IPS-18a (cell line): Measurements from ENCODE around the gene DOK5.

Experiments
- H3K27ac ChIP-seq: one replicate; pipeline ENCODE4 v1.5.1; 2013; ENCODE audit warnings: low read length
- H3K27me3 ChIP-seq: one replicate; pipeline ENCODE4 v1.6.1; 2013; ENCODE audit warnings: mild to moderate bottlenecking, low read length; ENCODE audit not compliant: control insufficient read depth, insufficient read depth
- H3K36me3 ChIP-seq: one replicate; pipeline ENCODE4 v1.6.1; 2013; ENCODE audit warnings: low read depth, low read length; ENCODE audit not compliant: control insufficient read depth
- H3K4me1 ChIP-seq: one replicate; pipeline ENCODE4 v1.6.1; 2013; ENCODE audit warnings: low read depth, low read length; ENCODE audit not compliant: control insufficient read depth
- H3K4me3 ChIP-seq: one replicate; pipeline ENCODE4 v1.5.1; 2013; ENCODE audit warnings: low read length
- H3K9ac ChIP-seq: one replicate; pipeline ENCODE4 v1.6.1; 2013; ENCODE audit warnings: mild to moderate bottlenecking, low read length, moderate library complexity
- H3K9me3 ChIP-seq: one replicate; pipeline ENCODE4 v1.6.1; 2013; ENCODE audit warnings: low read depth, low read length; ENCODE audit not compliant: control insufficient read depth

The DOK5 gene

GRCh38 chr20:54642864-54643667 is 167.7 kb downstream of the DOK5 start:
- no peaks in the 10 kb centered on the region for H3K27me3 ChIP-seq
- no peak overlapping the region for H3K9ac ChIP-seq
- H3K27ac ChIP-seq: no peak overlapping the region
- H3K4me1 ChIP-seq: peaks cover 10% of the 10 kb centered on the region
- no peak overlapping the region for H3K4me3 ChIP-seq
- no peaks in the 10 kb centered on the region for H3K36me3 ChIP-seq
- H3K9me3 ChIP-seq: no peaks in the 10 kb centered on the region

- Histone ChIP-seq H3K4me3 (no peak overlapping the region), H3K4me1 (peaks cover 10% of the 10 kb centered on the region), H3K9me3 (no peaks in the 10 kb centered on the region), H3K27ac (no peak overlapping the region), H3K9ac (no peak overlapping the region), H3K27me3 (no peaks in the 10 kb centered on the region), H3K36me3 (no peaks in the 10 kb centered on the region)
These were observed 168.4 kb downstream of the DOK5 start for GRCh38 chr20:54643761-54644160.

- Histone ChIP-seq H3K36me3 (no peaks in the 10 kb centered on the region), H3K9me3 (no peaks in the 10 kb centered on the region), H3K4me3 (no peak overlapping the region), H3K4me1 (peaks cover 5% of the 10 kb centered on the region), H3K9ac (no peak overlapping the region), H3K27ac (no peak overlapping the region), H3K27me3 (no peaks in the 10 kb centered on the region)
These were observed 170.2 kb downstream of the DOK5 start for GRCh38 chr20:54645445-54646155.

DNA sequence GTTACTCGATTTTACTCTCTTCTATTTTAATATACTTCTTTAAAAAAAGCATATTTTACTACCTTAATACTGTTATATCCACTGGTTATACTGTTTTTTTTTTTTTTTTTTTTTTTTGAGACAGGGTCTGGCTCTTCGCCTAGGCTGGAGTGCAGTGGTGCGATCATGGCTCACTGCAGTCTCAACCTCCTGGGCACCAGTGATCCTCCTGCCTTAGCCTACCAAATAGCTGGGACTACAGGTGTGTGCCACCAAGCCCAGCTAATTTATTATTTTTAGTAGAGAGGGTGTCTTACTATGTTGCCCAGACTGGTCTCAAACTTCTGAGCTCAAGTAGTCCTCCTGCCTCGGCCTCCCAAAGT is 170.7 kb downstream of the DOK5 start:
- no peaks in the 10 kb centered on the region for H3K27me3 ChIP-seq
- peaks cover 5% of the 10 kb centered on the region for H3K4me1 ChIP-seq
- no peak overlapping the region for H3K27ac ChIP-seq
- no peak overlapping the region for H3K9ac ChIP-seq
- no peak overlapping the region for H3K4me3 ChIP-seq
- H3K36me3 ChIP-seq: no peaks in the 10 kb centered on the region
- no peaks in the 10 kb centered on the region for H3K9me3 ChIP-seq

- Histone ChIP-seq H3K9ac (no peak overlapping the region), H3K4me3 (no peak overlapping the region), H3K27ac (no peak overlapping the region), H3K4me1 (peaks cover 5% of the 10 kb centered on the region), H3K27me3 (no peaks in the 10 kb centered on the region), H3K9me3 (no peaks in the 10 kb centered on the region), H3K36me3 (no peaks in the 10 kb centered on the region)
These were observed 173.2 kb downstream of the DOK5 start for GRCh38 chr20:54648421-54649142.

DNA sequence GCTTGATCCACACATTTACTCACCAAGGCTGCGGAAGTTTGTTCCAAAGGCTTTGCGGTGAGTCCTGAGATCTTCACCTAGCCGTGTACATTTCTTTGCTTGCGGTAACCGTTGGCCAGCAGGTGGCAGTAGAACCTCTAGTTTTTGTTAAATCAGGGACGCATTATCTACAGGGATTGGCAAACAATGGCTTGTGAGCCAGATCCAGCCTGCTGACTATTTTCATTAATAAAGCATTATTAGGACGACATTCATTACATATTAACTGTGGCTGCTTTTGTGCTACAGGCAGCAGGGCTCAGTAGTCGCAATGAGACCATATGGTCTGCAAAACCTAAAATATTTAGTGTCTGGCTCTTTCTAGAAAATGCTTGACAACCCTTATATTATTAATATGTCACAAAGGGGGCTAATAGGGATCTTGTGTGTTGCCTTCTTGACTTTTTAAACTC is 174.1 kb downstream of the DOK5 start:
- Histone ChIP-seq H3K27ac (no peak overlapping the region), H3K9ac (no peak overlapping the region), H3K4me1 (peaks cover 5% of the 10 kb centered on the region), H3K9me3 (no peaks in the 10 kb centered on the region), H3K36me3 (no peaks in the 10 kb centered on the region), H3K27me3 (no peaks in the 10 kb centered on the region), H3K4me3 (no peak overlapping the region)

DNA sequence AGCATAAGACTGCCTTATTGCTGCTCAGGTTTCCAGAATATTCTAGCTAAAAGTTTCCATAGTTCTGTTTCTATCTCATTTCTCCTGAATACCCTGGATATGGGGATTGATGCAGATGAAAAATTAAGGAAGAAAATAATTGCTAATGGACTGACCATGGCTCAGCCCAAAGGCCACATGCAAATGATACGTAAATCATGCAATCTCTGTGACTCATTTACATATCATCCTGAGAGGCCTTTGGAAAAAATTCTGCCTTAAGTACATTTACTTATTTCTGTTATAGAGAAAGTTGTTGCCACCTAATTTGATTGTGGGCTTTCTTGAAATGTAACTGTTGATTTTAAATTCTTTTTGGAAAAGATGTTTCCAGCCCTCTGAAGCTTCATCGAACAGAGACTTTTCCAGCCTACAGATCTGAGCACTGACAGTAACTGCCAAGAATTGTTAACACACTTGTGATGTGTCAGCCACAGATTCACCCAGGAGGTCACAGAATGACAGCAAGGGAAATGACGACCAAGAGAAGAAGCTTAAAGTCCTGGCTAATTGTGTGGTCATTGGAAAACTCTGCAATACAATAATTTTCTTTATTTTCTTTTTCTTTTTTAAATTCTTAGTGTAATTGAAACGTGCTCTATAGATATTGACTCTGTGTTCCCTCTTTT is 174.8 kb downstream of the DOK5 start:
- Histone ChIP-seq H3K9me3 (no peaks in the 10 kb centered on the region), H3K4me1 (peaks cover 5% of the 10 kb centered on the region), H3K9ac (no peak overlapping the region), H3K4me3 (no peak overlapping the region), H3K36me3 (no peaks in the 10 kb centered on the region), H3K27me3 (no peaks in the 10 kb centered on the region), H3K27ac (no peak overlapping the region)

DNA sequence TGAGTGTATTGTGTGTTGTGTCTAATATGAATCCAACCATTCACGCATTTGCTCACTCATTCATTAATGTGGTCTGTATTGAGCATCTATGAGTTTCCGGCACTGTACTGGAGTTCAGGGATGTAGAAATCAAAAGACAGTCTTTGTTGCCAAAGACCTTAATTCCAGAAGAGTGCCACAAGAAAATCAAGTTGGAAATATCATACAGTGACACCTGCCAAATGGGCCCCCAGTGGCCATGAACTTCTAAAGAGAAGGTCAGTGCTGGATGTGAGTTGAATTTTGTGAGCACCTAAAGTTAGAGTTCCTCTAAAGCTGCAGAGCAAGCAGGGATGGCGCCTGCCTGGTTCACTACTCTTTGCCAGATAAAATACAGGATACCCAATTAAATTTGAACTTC is 175.9 kb downstream of the DOK5 start:
- peaks cover 5% of the 10 kb centered on the region for H3K4me1 ChIP-seq
- no peaks in the 10 kb centered on the region for H3K36me3 ChIP-seq
- H3K4me3 ChIP-seq: no peak overlapping the region
- H3K9ac ChIP-seq: no peak overlapping the region
- no peaks in the 10 kb centered on the region for H3K27me3 ChIP-seq
- H3K27ac ChIP-seq: no peak overlapping the region
- H3K9me3 ChIP-seq: no peaks in the 10 kb centered on the region

GRCh38 chr20:54654450-54654849 is 179.1 kb downstream of the DOK5 start:
- Histone ChIP-seq H3K9ac (no peak overlapping the region), H3K27ac (no peak overlapping the region), H3K36me3 (no peaks in the 10 kb centered on the region), H3K27me3 (no peaks in the 10 kb centered on the region), H3K4me3 (no peak overlapping the region), H3K9me3 (no peaks in the 10 kb centered on the region), H3K4me1 (peaks cover 5% of the 10 kb centered on the region)

DNA sequence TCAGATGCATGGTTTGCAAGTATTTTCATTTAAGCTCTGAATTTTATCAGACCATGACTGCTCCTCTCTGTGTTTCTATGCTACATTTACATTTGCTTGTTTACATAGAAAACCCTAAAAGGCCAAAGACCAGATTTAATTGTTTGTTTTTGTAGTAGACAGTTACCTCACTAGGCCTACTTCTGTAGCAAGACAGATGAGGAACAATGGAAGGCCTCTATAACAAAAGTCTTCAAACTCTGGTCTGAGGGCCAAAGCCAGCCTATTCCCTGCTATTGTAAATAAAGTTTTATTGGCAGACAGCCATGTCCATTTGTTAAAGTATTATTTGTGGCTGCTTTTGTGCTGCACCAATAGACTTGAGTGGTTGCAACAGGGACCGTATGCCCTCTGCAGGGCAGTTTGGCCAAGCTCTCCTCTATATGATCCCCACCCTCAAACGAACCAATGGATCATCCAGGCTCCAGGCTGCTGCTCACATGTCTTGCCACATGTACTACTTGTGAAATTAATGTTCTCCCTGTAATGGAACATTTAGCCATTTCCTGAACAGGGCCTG is 182.0 kb downstream of the DOK5 start:
- no peaks in the 10 kb centered on the region for H3K36me3 ChIP-seq
- H3K4me3 ChIP-seq: no peak overlapping the region
- H3K9me3 ChIP-seq: no peaks in the 10 kb centered on the region

DNA sequence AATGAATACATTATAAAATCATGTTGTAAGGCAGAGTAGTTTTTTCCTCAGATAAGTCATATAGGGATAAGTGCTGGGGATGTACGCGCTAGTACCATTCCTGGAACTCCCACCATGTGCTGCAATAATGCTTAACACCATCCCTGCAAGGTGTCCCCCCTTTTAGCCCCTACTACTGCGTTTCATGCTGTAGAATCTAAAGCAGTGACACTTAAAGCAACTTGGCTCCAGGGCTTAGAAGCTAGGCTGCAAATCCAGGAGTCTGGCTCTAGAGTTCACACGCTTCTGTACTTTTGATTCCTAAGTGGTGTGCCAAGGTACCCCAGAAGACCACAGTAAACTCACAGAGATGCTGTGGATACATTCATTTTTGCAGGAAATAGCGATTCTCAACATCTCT is 183.1 kb downstream of the DOK5 start:
- no peaks in the 10 kb centered on the region for H3K9me3 ChIP-seq
- H3K4me1 ChIP-seq: peaks cover 20% of the 10 kb centered on the region
- no peak overlapping the region for H3K9ac ChIP-seq
- H3K36me3 ChIP-seq: no peaks in the 10 kb centered on the region
- peaks cover 30% of the 10 kb centered on the region for H3K27me3 ChIP-seq
- no peak overlapping the region for H3K27ac ChIP-seq
- no peak overlapping the region for H3K4me3 ChIP-seq

More for the DNA sequence above, 182.0 kb downstream of the DOK5 start:
- H3K27me3 ChIP-seq: peaks cover 18% of the 10 kb centered on the region
- H3K27ac ChIP-seq: no peak overlapping the region
- H3K9ac ChIP-seq: no peak overlapping the region
- H3K4me1 ChIP-seq: peaks cover 13% of the 10 kb centered on the region
